ENCODE data around the gene RBL1.
"Not testable (repeated sequence)": the region's sequence is repeated elsewhere in the genome, so short reads cannot be mapped to it uniquely, and the experiment has no call there.

DNA sequence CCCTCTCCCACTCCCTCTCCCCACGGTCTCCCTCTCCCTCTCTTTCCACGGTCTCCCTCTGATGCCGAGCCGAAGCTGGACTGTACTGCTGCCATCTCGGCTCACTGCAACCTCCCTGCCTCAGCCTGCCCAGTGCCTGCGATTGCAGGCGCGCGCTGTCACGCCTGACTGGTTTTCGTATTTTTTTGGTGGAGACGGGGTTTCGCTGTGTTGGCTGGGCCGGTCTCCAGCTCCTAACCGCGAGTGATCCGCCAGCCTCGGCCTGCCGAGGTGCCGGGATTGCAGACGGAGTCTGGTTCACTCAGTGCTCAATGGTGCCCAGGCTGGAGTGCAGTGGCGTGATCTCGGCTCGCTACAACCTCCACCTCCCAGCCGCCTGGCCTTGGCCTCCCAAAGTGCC, 83.9 kb downstream of the RBL1 start:
- TF ChIP-seq BHLHE40 (IDR thresholded peaks at IDR 0.05; ENCODE audit: borderline replicate concordance in 1 of 2, low read depth in 2 of 2, low read length in 1 of 2); POLR2AphosphoS2 (IDR thresholded peaks at IDR 0.05; ENCODE audit: low read depth, low read length); BCL11A (IDR thresholded peaks at IDR 0.05; ENCODE audit: low read depth, low read length); GATAD2B (conservative IDR thresholded peaks at IDR 0.05; ENCODE audit: low read depth); KAT2A (conservative IDR thresholded peaks at IDR 0.05; ENCODE audit: control insufficient read depth, low read depth, low read length); TAF1 (IDR thresholded peaks at IDR 0.05; ENCODE audit: borderline replicate concordance, low read depth, low read length); LARP7 (IDR thresholded peaks at IDR 0.05): not testable (repeated sequence)
- TF ChIP-seq, protein P1, sequence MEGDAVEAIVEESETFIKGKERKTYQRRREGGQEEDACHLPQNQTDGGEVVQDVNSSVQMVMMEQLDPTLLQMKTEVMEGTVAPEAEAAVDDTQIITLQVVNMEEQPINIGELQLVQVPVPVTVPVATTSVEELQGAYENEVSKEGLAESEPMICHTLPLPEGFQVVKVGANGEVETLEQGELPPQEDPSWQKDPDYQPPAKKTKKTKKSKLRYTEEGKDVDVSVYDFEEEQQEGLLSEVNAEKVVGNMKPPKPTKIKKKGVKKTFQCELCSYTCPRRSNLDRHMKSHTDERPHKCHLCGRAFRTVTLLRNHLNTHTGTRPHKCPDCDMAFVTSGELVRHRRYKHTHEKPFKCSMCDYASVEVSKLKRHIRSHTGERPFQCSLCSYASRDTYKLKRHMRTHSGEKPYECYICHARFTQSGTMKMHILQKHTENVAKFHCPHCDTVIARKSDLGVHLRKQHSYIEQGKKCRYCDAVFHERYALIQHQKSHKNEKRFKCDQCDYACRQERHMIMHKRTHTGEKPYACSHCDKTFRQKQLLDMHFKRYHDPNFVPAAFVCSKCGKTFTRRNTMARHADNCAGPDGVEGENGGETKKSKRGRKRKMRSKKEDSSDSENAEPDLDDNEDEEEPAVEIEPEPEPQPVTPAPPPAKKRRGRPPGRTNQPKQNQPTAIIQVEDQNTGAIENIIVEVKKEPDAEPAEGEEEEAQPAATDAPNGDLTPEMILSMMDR (IDR thresholded peaks at IDR 0.05 in 2 of 3, conservative IDR thresholded peaks at IDR 0.05 in 1 of 3; ENCODE audit: control insufficient read depth in 2 of 3, extremely low read depth in 1 of 3, insufficient read depth in 1 of 3, low read depth in 3 of 3, low read length in 3 of 3), result not testable (repeated sequence)
